GM23338 (cell line): Measurements from ENCODE around the gene S100Z. TPM values are rescaled to one million over a fixed set of nuclear protein-coding genes. Genes with fewer than 3 reads are reported as not detected.

Experiments
- ATAC-seq: fragments of 200-7000 bp; cut with Tn5 transposase; 3 replicates; pipeline ENCODE4 v1.9.1; 2020
- DNase-seq: peaks from one replicate; pipeline ENCODE4 v3.0.0-alpha.2; 2015; ENCODE audit warnings: low spot score
- H2AFZ ChIP-seq: fragments of 200-600 bp; sonication (generic); 2 replicates; pipeline ENCODE4 v1.8.0; 2016; ENCODE audit warnings: antibody characterized with exemption, mild to moderate bottlenecking, moderate library complexity
- H3F3A ChIP-seq: fragments of 200-600 bp; sonication (generic); replicated peaks from 2 replicates; pipeline ENCODE4 v1.8.0; 2017; ENCODE audit warnings: antibody characterized with exemption, mixed run types, low read depth
- H3K27ac ChIP-seq: fragments of 200-600 bp; sonication (generic); 2 replicates; pipeline ENCODE4 v1.6.1; 2016; ENCODE audit warnings: low read depth
- H3K27me3 ChIP-seq: fragments of 200-600 bp; sonication (generic); 2 replicates; pipeline ENCODE4 v1.8.0; 2016; ENCODE audit warnings: mild to moderate bottlenecking, mixed run types, moderate library complexity; ENCODE audit not compliant: insufficient read depth
- H3K36me3 ChIP-seq: fragments of 200-600 bp; sonication (generic); 2 replicates; pipeline ENCODE4 v1.8.0; 2016; ENCODE audit warnings: mild to moderate bottlenecking; ENCODE audit not compliant: insufficient read depth
- H3K4me1 ChIP-seq: fragments of 200-600 bp; sonication (generic); 2 replicates; pipeline ENCODE4 v1.8.0; 2016; ENCODE audit warnings: mild to moderate bottlenecking, moderate library complexity; ENCODE audit not compliant: insufficient read depth
- H3K4me2 ChIP-seq: fragments of 200-600 bp; sonication (generic); 2 replicates; pipeline ENCODE4 v1.7.1; 2017; ENCODE audit warnings: mixed run types
- H3K4me3 ChIP-seq: fragments of 200-600 bp; sonication (generic); 2 replicates; pipeline ENCODE4 v1.6.1; 2016; ENCODE audit warnings: mixed run types
- H3K79me2 ChIP-seq: fragments of 200-600 bp; sonication (generic); replicated peaks from 2 replicates; pipeline ENCODE4 v1.8.0; 2017; ENCODE audit warnings: mild to moderate bottlenecking; ENCODE audit not compliant: insufficient read depth
- H3K9me2 ChIP-seq: fragments of 200-600 bp; sonication (generic); 2 replicates; pipeline ENCODE4 v1.8.0; 2017; ENCODE audit not compliant: insufficient read depth
- H4K20me1 ChIP-seq: fragments of 200-600 bp; sonication (generic); replicated peaks from 2 replicates; pipeline ENCODE4 v1.8.0; 2017; ENCODE audit warnings: mild to moderate bottlenecking; ENCODE audit not compliant: insufficient read depth
- H3K27ac Mint-ChIP-seq: 2 replicates; pipeline ENCODE4 v1.8.0; 2020; ENCODE audit warnings: inconsistent platforms, mild to moderate bottlenecking, moderate library complexity, mixed read lengths
- H3K27me3 Mint-ChIP-seq: 3 replicates; pipeline ENCODE4 v1.8.0; 2022; ENCODE audit warnings: low read depth, mild to moderate bottlenecking, moderate library complexity, mixed read lengths, inconsistent platforms; ENCODE audit not compliant: insufficient read depth, poor library complexity
- H3K36me3 Mint-ChIP-seq: 3 replicates; pipeline ENCODE4 v1.8.0; 2021; ENCODE audit warnings: low read depth, mild to moderate bottlenecking, inconsistent platforms, moderate library complexity, mixed read lengths
- H3K4me1 Mint-ChIP-seq: 3 replicates; pipeline ENCODE4 v1.8.0; 2020; ENCODE audit warnings: mild to moderate bottlenecking, inconsistent platforms, mixed read lengths
- H3K4me3 Mint-ChIP-seq: 3 replicates; pipeline ENCODE4 v1.8.0; 2021; ENCODE audit warnings: moderate library complexity, mild to moderate bottlenecking, inconsistent platforms, mixed read lengths
- H3K9me3 Mint-ChIP-seq: 3 replicates; pipeline ENCODE4 v1.8.0; 2020; ENCODE audit warnings: moderate library complexity, mild to moderate bottlenecking, inconsistent platforms, mixed read lengths
- CREB1 ChIP-seq: fragments of 250-450 bp; sonication (Bioruptor Pico); IDR thresholded peaks from 2 replicates; pipeline ENCODE4 v1.5.0; 2020; ENCODE audit warnings: low read depth, mild to moderate bottlenecking, moderate library complexity
- CTCF ChIP-seq, 2 experiments: fragments of 200-600 bp in 1 of 2; sonication (generic) in 1 of 2; conservative IDR thresholded peaks; 2 replicates each; pipeline versions ENCODE4 v1.5.1 to v1.6.1; 2016 to 2017; ENCODE audit warnings: antibody characterized with exemption in 2 of 2, low read depth in 2 of 2, mild to moderate bottlenecking in 2 of 2, moderate library complexity in 1 of 2
- EZH2 ChIP-seq: fragments of 200-600 bp; sonication (generic); IDR thresholded peaks from one replicate; pipeline ENCODE4 v1.8.0; 2017; ENCODE audit warnings: antibody characterized with exemption, mild to moderate bottlenecking, low read depth; ENCODE audit not compliant: unreplicated experiment
- JUNB ChIP-seq: IDR thresholded peaks from one replicate; pipeline ENCODE4 v1.6.1; 2016; ENCODE audit warnings: antibody characterized with exemption; ENCODE audit not compliant: unreplicated experiment
- NANOG ChIP-seq: IDR thresholded peaks from 2 replicates; pipeline ENCODE4 v1.6.1; 2016; ENCODE audit warnings: antibody characterized with exemption, borderline replicate concordance
- POLR2AphosphoS5 ChIP-seq: IDR thresholded peaks from 2 replicates; pipeline ENCODE4 v1.6.1; 2016; ENCODE audit warnings: antibody characterized with exemption, low read depth
- REST ChIP-seq: IDR thresholded peaks from one replicate; pipeline ENCODE4 v1.6.1; 2018; ENCODE audit warnings: antibody characterized with exemption; ENCODE audit not compliant: unreplicated experiment
- STAT1 ChIP-seq: IDR thresholded peaks from one replicate; pipeline ENCODE4 v1.6.1; 2016; ENCODE audit warnings: antibody characterized with exemption; ENCODE audit not compliant: unreplicated experiment
- ZNF114 ChIP-seq: fragments of 250-450 bp; sonication (Bioruptor Pico); IDR thresholded peaks from 2 replicates; pipeline ENCODE4 v1.5.0; 2020; ENCODE audit warnings: mild to moderate bottlenecking, moderate library complexity
- ZNF331 ChIP-seq: fragments of 250-450 bp; sonication (Bioruptor Pico); IDR thresholded peaks from 2 replicates; pipeline ENCODE4 v1.5.0; 2020; ENCODE audit warnings: low read depth, mild to moderate bottlenecking, moderate library complexity
- polyA plus RNA-seq: library from polyadenylated mRNA; unstranded; fragments of >200 nt; fragmentation: Nextera tagmentation; extraction: Ambion mirVana; gene quantifications from 2 replicates; pipeline ENCODE4 v1.2.1, GENCODE V29; 2016
- total RNA-seq: library from RNA; depleted of rRNA; stranded (reverse); fragments of >200 nt; shearing (Covaris generic); gene quantifications from 2 replicates; pipeline ENCODE4 v1.2.3, GENCODE V29; 2014
- TF ChIP-seq, protein P1 (sequence below): fragments of 250-450 bp; sonication (Bioruptor Pico); IDR thresholded peaks from 2 replicates; pipeline ENCODE4 v1.5.0; 2020; ENCODE audit warnings: mild to moderate bottlenecking, moderate library complexity

The S100Z gene
- total and polyA plus RNA-seq, 2 experiments from 2014 or later, result not detected

- H3K27me3 ChIP-seq, result no peaks in the 10 kb centered on the region
- H3K79me2 ChIP-seq, result no peaks in the 10 kb centered on the region
- H4K20me1 ChIP-seq, result no peaks in the 10 kb centered on the region
- no peak overlapping the region for H3K27ac ChIP-seq
- H3F3A ChIP-seq, result no peaks in the 10 kb centered on the region
- H3K27ac Mint-ChIP-seq, result no peak overlapping the region
- H2AFZ ChIP-seq, result no peak overlapping the region
- H3K9me3 Mint-ChIP-seq, result no peaks in the 10 kb centered on the region
- H3K4me3 ChIP-seq, result no peak overlapping the region
- peaks cover 7% of the 10 kb centered on the region; the same call in 1 of the 2 replicates for H3K9me2 ChIP-seq
- H3K4me3 Mint-ChIP-seq, result no peak overlapping the region
- no peaks in the 10 kb centered on the region for H3K4me1 ChIP-seq
- no peaks in the 10 kb centered on the region for H3K36me3 ChIP-seq
- no peak for DNase-seq
- H3K4me1 Mint-ChIP-seq, result no peaks in the 10 kb centered on the region; the same call in 2 of the 3 replicates
- no peak for TF ChIP-seq JUNB
- TF ChIP-seq STAT1, result no peak
- H3K27me3 Mint-ChIP-seq, result no peaks in the 10 kb centered on the region
- no peaks in the 10 kb centered on the region for H3K36me3 Mint-ChIP-seq
- no peak overlapping the region for H3K4me2 ChIP-seq
- no peak for ATAC-seq
Measured at GRCh38 chr5:76938177-76938576, 88.4 kb downstream of the S100Z start.

- Mint-ChIP-seq H3K27ac (no peak overlapping the region), H3K9me3 (no peaks in the 10 kb centered on the region), H3K4me3 (no peak overlapping the region), H3K36me3 (no peaks in the 10 kb centered on the region), H3K27me3 (no peaks in the 10 kb centered on the region), H3K4me1 (no peaks in the 10 kb centered on the region; the same call in 2 of the 3 replicates)
- no peak for DNase-seq
- no peaks in the 10 kb centered on the region for H3K4me1 ChIP-seq
- H3K27me3 ChIP-seq, result no peaks in the 10 kb centered on the region
- no peaks in the 10 kb centered on the region for H3K9me2 ChIP-seq
- H3K79me2 ChIP-seq, result no peaks in the 10 kb centered on the region
- H3K4me2 ChIP-seq, result no peak overlapping the region
- no peaks in the 10 kb centered on the region for H3K36me3 ChIP-seq
- H4K20me1 ChIP-seq, result no peaks in the 10 kb centered on the region
- ATAC-seq, result no peak
- no peaks in the 10 kb centered on the region for H3F3A ChIP-seq
- H3K4me3 ChIP-seq, result no peak overlapping the region
- H2AFZ ChIP-seq, result no peak overlapping the region
- no peak overlapping the region for H3K27ac ChIP-seq
- TF ChIP-seq CREB1 (CRISPR knock-in tag), result no peak
- TF ChIP-seq CTCF (conservative IDR thresholded peaks at IDR 0.05; ENCODE audit: low read depth in 2 of 2), result no peak
- no peak for TF ChIP-seq POLR2AphosphoS5
- no peak for TF ChIP-seq EZH2
- no peak for TF ChIP-seq NANOG
- TF ChIP-seq REST, result no peak
- no peak for TF ChIP-seq JUNB
- TF ChIP-seq ZNF331 (CRISPR knock-in tag), result no peak
- TF ChIP-seq, protein P1, sequence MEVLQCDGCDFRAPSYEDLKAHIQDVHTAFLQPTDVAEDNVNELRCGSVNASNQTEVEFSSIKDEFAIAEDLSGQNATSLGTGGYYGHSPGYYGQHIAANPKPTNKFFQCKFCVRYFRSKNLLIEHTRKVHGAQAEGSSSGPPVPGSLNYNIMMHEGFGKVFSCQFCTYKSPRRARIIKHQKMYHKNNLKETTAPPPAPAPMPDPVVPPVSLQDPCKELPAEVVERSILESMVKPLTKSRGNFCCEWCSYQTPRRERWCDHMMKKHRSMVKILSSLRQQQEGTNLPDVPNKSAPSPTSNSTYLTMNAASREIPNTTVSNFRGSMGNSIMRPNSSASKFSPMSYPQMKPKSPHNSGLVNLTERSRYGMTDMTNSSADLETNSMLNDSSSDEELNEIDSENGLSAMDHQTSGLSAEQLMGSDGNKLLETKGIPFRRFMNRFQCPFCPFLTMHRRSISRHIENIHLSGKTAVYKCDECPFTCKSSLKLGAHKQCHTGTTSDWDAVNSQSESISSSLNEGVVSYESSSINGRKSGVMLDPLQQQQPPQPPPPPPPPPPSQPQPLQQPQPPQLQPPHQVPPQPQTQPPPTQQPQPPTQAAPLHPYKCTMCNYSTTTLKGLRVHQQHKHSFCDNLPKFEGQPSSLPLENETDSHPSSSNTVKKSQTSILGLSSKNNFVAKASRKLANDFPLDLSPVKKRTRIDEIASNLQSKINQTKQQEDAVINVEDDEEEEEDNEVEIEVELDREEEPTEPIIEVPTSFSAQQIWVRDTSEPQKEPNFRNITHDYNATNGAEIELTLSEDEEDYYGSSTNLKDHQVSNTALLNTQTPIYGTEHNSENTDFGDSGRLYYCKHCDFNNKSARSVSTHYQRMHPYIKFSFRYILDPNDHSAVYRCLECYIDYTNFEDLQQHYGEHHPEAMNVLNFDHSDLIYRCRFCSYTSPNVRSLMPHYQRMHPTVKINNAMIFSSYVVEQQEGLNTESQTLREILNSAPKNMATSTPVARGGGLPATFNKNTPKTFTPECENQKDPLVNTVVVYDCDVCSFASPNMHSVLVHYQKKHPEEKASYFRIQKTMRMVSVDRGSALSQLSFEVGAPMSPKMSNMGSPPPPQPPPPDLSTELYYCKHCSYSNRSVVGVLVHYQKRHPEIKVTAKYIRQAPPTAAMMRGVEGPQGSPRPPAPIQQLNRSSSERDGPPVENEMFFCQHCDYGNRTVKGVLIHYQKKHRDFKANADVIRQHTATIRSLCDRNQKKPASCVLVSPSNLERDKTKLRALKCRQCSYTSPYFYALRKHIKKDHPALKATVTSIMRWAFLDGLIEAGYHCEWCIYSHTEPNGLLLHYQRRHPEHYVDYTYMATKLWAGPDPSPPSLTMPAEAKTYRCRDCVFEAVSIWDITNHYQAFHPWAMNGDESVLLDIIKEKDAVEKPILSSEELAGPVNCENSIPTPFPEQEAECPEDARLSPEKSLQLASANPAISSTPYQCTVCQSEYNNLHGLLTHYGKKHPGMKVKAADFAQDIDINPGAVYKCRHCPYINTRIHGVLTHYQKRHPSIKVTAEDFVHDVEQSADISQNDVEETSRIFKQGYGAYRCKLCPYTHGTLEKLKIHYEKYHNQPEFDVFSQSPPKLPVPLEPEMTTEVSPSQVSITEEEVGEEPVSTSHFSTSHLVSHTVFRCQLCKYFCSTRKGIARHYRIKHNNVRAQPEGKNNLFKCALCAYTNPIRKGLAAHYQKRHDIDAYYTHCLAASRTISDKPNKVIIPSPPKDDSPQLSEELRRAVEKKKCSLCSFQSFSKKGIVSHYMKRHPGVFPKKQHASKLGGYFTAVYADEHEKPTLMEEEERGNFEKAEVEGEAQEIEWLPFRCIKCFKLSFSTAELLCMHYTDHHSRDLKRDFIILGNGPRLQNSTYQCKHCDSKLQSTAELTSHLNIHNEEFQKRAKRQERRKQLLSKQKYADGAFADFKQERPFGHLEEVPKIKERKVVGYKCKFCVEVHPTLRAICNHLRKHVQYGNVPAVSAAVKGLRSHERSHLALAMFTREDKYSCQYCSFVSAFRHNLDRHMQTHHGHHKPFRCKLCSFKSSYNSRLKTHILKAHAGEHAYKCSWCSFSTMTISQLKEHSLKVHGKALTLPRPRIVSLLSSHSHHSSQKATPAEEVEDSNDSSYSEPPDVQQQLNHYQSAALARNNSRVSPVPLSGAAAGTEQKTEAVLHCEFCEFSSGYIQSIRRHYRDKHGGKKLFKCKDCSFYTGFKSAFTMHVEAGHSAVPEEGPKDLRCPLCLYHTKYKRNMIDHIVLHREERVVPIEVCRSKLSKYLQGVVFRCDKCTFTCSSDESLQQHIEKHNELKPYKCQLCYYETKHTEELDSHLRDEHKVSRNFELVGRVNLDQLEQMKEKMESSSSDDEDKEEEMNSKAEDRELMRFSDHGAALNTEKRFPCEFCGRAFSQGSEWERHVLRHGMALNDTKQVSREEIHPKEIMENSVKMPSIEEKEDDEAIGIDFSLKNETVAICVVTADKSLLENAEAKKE, result no peak
- no peak for TF ChIP-seq STAT1
- no peak for TF ChIP-seq ZNF114 (CRISPR knock-in tag)
Measured at GRCh38 chr5:76941000-76941399, 91.2 kb downstream of the S100Z start.
